NCI-H128 (cell line): ENCODE results near the gene SV2C.
A peak's percentile ranks its signal among the peaks of the same experiment; 100 is the strongest.

Source experiments
- DNase-seq: peaks from one replicate; lab custom pipeline; 2025; ENCODE audit not compliant: unreplicated experiment; lab: John Stamatoyannopoulos, UW

The SV2C gene

GRCh38 chr5:76162335-76162734, 79.2 kb downstream of the SV2C start:
- DNase-seq, result no peak

- DNase-seq, result no peak
These were observed 80.0 kb downstream of the SV2C start for GRCh38 chr5:76163111-76163628.

GRCh38 chr5:76165029-76165428, 81.8 kb downstream of the SV2C start:
- DNase-seq, result no peak

- DNase-seq, result no peak
These were observed 82.7 kb downstream of the SV2C start for GRCh38 chr5:76165711-76166374.

GRCh38 chr5:76166886-76167576, 83.8 kb downstream of the SV2C start:
- DNase-seq, result no peak

- DNase-seq, result no peak
These were observed 86.1 kb downstream of the SV2C start for GRCh38 chr5:76169146-76169905.

GRCh38 chr5:76174101-76174500, 90.9 kb downstream of the SV2C start:
- no peak for DNase-seq

GRCh38 chr5:76175051-76175666, 92.0 kb downstream of the SV2C start:
- DNase-seq, result peak; percentile 16

- no peak for DNase-seq
These were observed 92.7 kb downstream of the SV2C start for GRCh38 chr5:76175821-76176403.

- no peak for DNase-seq
These were observed 94.8 kb downstream of the SV2C start for GRCh38 chr5:76177978-76178377.

- DNase-seq, result no peak
These were observed 95.7 kb downstream of the SV2C start for GRCh38 chr5:76178913-76179312.

- no peak for DNase-seq
These were observed 97.9 kb downstream of the SV2C start for GRCh38 chr5:76180814-76181805.

- no peak for DNase-seq
These were observed 104.2 kb downstream of the SV2C start for GRCh38 chr5:76187386-76187785.

- DNase-seq, result no peak
These were observed 107.2 kb downstream of the SV2C start for GRCh38 chr5:76190356-76190755.

GRCh38 chr5:76192837-76193236, 109.7 kb downstream of the SV2C start:
- DNase-seq, result no peak

GRCh38 chr5:76193635-76194034, 110.5 kb downstream of the SV2C start:
- DNase-seq, result no peak

GRCh38 chr5:76194340-76194739, 111.2 kb downstream of the SV2C start:
- DNase-seq, result no peak

- DNase-seq, result no peak
These were observed 113.3 kb downstream of the SV2C start for GRCh38 chr5:76196457-76196856.

- no peak for DNase-seq
These were observed 113.8 kb downstream of the SV2C start for GRCh38 chr5:76196886-76197489.
